HEK293 (cell line): ENCODE measurements around the gene CACNA2D3.

Source experiments
- CTCF ChIA-PET: fragments of 350-600 bp; formaldehyde crosslinking; extraction: SDS; loops from one replicate; lab custom pipeline; 2021; ENCODE audit warnings: antibody characterized with exemption; lab: Yijun Ruan, JAX
- POLR2A ChIA-PET: fragments of 300-600 bp; formaldehyde crosslinking; extraction: SDS; loops from one replicate; lab custom pipeline; 2020; ENCODE audit warnings: antibody characterized with exemption, inconsistent platforms; lab: Yijun Ruan, JAX
- H3K27ac ChIP-seq: fragments of 200-500 bp; sonication (Bioruptor generic); 2 replicates; pipeline ENCODE4 v1.5.1; 2014; ENCODE audit warnings: low read depth, low read length, control low read depth, inconsistent platforms; ENCODE audit errors: extremely low read depth
- H3K36me3 ChIP-seq, 2 experiments: fragments of 200-500 bp in 1 of 2; sonication (Bioruptor generic) in 1 of 2; 1 replicate in 1 of 2; 2 replicates in 1 of 2; pipeline ENCODE4 v1.5.1; 2014 to 2017; ENCODE audit warnings: inconsistent platforms in 2 of 2, low read length in 2 of 2; ENCODE audit not compliant: control insufficient read depth in 2 of 2, insufficient read depth in 1 of 2
- H3K4me1 ChIP-seq: fragments of 200-500 bp; sonication (Bioruptor generic); 2 replicates; pipeline ENCODE4 v1.5.1; 2014; ENCODE audit warnings: mild to moderate bottlenecking, low read length, inconsistent platforms; ENCODE audit not compliant: control insufficient read depth, insufficient read depth
- H3K4me3 ChIP-seq: 2 replicates; pipeline ENCODE4 v1.5.1; 2011; ENCODE audit warnings: low read depth, mild to moderate bottlenecking, control low read depth, low read length, moderate library complexity
- H3K9me3 ChIP-seq: fragments of 200-500 bp; sonication (Bioruptor generic); 2 replicates; pipeline ENCODE4 v1.5.1; 2014; ENCODE audit warnings: low read depth, low read length, inconsistent platforms; ENCODE audit not compliant: control insufficient read depth, insufficient read depth
- BCL11A ChIP-seq: fragments of 450-650 bp; formaldehyde crosslinking; IDR thresholded peaks from 2 replicates; pipeline ENCODE4 v1.5.1; 2016; ENCODE audit warnings: low read depth, missing biosample characterization, missing genetic modification characterization
- ELK4 ChIP-seq: IDR thresholded peaks from 2 replicates; pipeline ENCODE4 v1.6.1; 2011; ENCODE audit warnings: mild to moderate bottlenecking, low read depth, low read length, borderline replicate concordance
- HOXD13 ChIP-seq: sonication (generic); formaldehyde crosslinking; IDR thresholded peaks from 2 replicates; pipeline ENCODE4 v1.8.0; 2022; ENCODE audit warnings: missing genetic modification reagents, borderline replicate concordance
- RBAK ChIP-seq: fragments of 450-650 bp; formaldehyde crosslinking; IDR thresholded peaks from 2 replicates; pipeline ENCODE4 v1.5.1; 2016; ENCODE audit warnings: missing biosample characterization, missing genetic modification characterization
- YY1 ChIP-seq: fragments of 450-650 bp; formaldehyde crosslinking; IDR thresholded peaks from 2 replicates; pipeline ENCODE4 v1.5.1; 2018; ENCODE audit warnings: missing biosample characterization, missing genetic modification characterization
- ZBTB44 ChIP-seq: fragments of 450-650 bp; IDR thresholded peaks from 2 replicates; pipeline ENCODE4 v1.5.1; 2018; ENCODE audit warnings: missing biosample characterization, mild to moderate bottlenecking, missing genetic modification characterization
- ZFP37 ChIP-seq: fragments of 450-650 bp; formaldehyde crosslinking; IDR thresholded peaks from 2 replicates; pipeline ENCODE4 v1.5.1; 2016; ENCODE audit warnings: missing biosample characterization, missing genetic modification characterization
- ZFP69B ChIP-seq: fragments of 450-650 bp; formaldehyde crosslinking; IDR thresholded peaks from 2 replicates; pipeline ENCODE4 v1.5.1; 2016; ENCODE audit warnings: missing biosample characterization, missing genetic modification characterization
- ZNF155 ChIP-seq: fragments of 450-650 bp; formaldehyde crosslinking; IDR thresholded peaks from 2 replicates; pipeline ENCODE4 v1.5.1; 2016; ENCODE audit warnings: missing biosample characterization, missing genetic modification characterization
- ZNF184 ChIP-seq: fragments of 450-650 bp; IDR thresholded peaks from 2 replicates; pipeline ENCODE4 v1.5.1; 2018; ENCODE audit warnings: missing biosample characterization, mild to moderate bottlenecking, missing genetic modification characterization
- ZNF324 ChIP-seq: fragments of 450-650 bp; formaldehyde crosslinking; IDR thresholded peaks from 2 replicates; pipeline ENCODE4 v1.5.1; 2016; ENCODE audit warnings: missing biosample characterization, missing genetic modification characterization
- ZNF37A ChIP-seq: fragments of 450-650 bp; IDR thresholded peaks from 2 replicates; pipeline ENCODE4 v1.5.1; 2018; ENCODE audit warnings: missing biosample characterization, missing genetic modification characterization
- ZNF48 ChIP-seq: fragments of 450-650 bp; formaldehyde crosslinking; IDR thresholded peaks from 2 replicates; pipeline ENCODE4 v1.5.1; 2016; ENCODE audit warnings: missing biosample characterization, missing genetic modification characterization
- ZNF501 ChIP-seq: fragments of 450-650 bp; formaldehyde crosslinking; IDR thresholded peaks from 2 replicates; pipeline ENCODE4 v1.5.1; 2016; ENCODE audit warnings: missing biosample characterization, missing genetic modification characterization
- ZNF548 ChIP-seq: fragments of 450-650 bp; formaldehyde crosslinking; IDR thresholded peaks from 2 replicates; pipeline ENCODE4 v1.5.1; 2016; ENCODE audit warnings: missing biosample characterization, missing genetic modification characterization
- ZNF560 ChIP-seq: fragments of 450-650 bp; formaldehyde crosslinking; IDR thresholded peaks from 2 replicates; pipeline ENCODE4 v1.5.1; 2017; ENCODE audit warnings: missing biosample characterization, missing genetic modification characterization, borderline replicate concordance
- ZNF561 ChIP-seq: fragments of 450-650 bp; IDR thresholded peaks from 2 replicates; pipeline ENCODE4 v1.5.1; 2018; ENCODE audit warnings: missing biosample characterization, missing genetic modification characterization, borderline replicate concordance
- ZNF623 ChIP-seq: fragments of 450-650 bp; formaldehyde crosslinking; IDR thresholded peaks from 2 replicates; pipeline ENCODE4 v1.5.1; 2016; ENCODE audit warnings: missing biosample characterization, missing genetic modification characterization
- ZNF624 ChIP-seq: fragments of 450-650 bp; formaldehyde crosslinking; IDR thresholded peaks from 2 replicates; pipeline ENCODE4 v1.5.1; 2017; ENCODE audit warnings: missing biosample characterization, missing genetic modification characterization
- ZNF629 ChIP-seq: fragments of 450-650 bp; formaldehyde crosslinking; IDR thresholded peaks from 2 replicates; pipeline ENCODE4 v1.5.1; 2017; ENCODE audit warnings: missing biosample characterization, missing genetic modification characterization
- ZNF704 ChIP-seq: fragments of 450-650 bp; formaldehyde crosslinking; IDR thresholded peaks from 2 replicates; pipeline ENCODE4 v1.5.1; 2016; ENCODE audit warnings: missing biosample characterization, missing genetic modification characterization
- ZNF776 ChIP-seq: fragments of 450-650 bp; formaldehyde crosslinking; IDR thresholded peaks from 2 replicates; pipeline ENCODE4 v1.5.0; 2017; ENCODE audit warnings: missing biosample characterization, missing genetic modification characterization, borderline replicate concordance
- ZNF785 ChIP-seq: fragments of 450-650 bp; formaldehyde crosslinking; IDR thresholded peaks from 2 replicates; pipeline ENCODE4 v1.5.1; 2016; ENCODE audit warnings: missing biosample characterization, missing genetic modification characterization
- ZNF792 ChIP-seq: fragments of 450-650 bp; formaldehyde crosslinking; IDR thresholded peaks from 2 replicates; pipeline ENCODE4 v1.5.1; 2016; ENCODE audit warnings: missing biosample characterization, missing genetic modification characterization
- ZSCAN16 ChIP-seq: fragments of 450-650 bp; formaldehyde crosslinking; IDR thresholded peaks from 2 replicates; pipeline ENCODE4 v1.5.1; 2016; ENCODE audit warnings: missing biosample characterization, missing genetic modification characterization
- ZXDB ChIP-seq: fragments of 450-650 bp; formaldehyde crosslinking; IDR thresholded peaks from 2 replicates; pipeline ENCODE4 v1.5.1; 2016; ENCODE audit warnings: missing biosample characterization, missing genetic modification characterization

Gene CACNA2D3

GRCh38 chr3:54659347-54659746 is 537.0 kb downstream of the CACNA2D3 start:
- Histone ChIP-seq H3K9me3 (no peaks in the 10 kb centered on the region), H3K4me3 (no peak overlapping the region), H3K4me1 (no peaks in the 10 kb centered on the region), H3K27ac (no peak overlapping the region), H3K36me3 (no peaks in the 10 kb centered on the region)
- CTCF ChIA-PET, result no interaction called here
- TF ChIP-seq ZNF324 (tag by site-specific recombination), result no peak
- no peak for TF ChIP-seq ZNF776 (tag by site-specific recombination)
- TF ChIP-seq ZNF623 (tag by site-specific recombination), result no peak
- TF ChIP-seq ZNF561 (tag by site-specific recombination), result no peak
- TF ChIP-seq ZNF548 (tag by site-specific recombination), result no peak
- TF ChIP-seq ZNF184 (tag by site-specific recombination), result no peak
- TF ChIP-seq RBAK (tag by site-specific recombination), result no peak
- TF ChIP-seq ZNF704 (tag by site-specific recombination), result no peak
- no peak for TF ChIP-seq HOXD13
- TF ChIP-seq ZNF37A (tag by site-specific recombination), result no peak
- TF ChIP-seq ZNF48 (tag by site-specific recombination), result no peak
- TF ChIP-seq BCL11A (tag by site-specific recombination), result no peak
- no peak for TF ChIP-seq ZNF155 (tag by site-specific recombination)
- no peak for TF ChIP-seq ZBTB44 (tag by site-specific recombination)
- TF ChIP-seq ZFP37 (tag by site-specific recombination), result no peak
- TF ChIP-seq ZSCAN16, result no peak
- POLR2A ChIA-PET, result no interaction called here

- ChIA-PET CTCF (no interaction called here), POLR2A (no interaction called here)
- no peaks in the 10 kb centered on the region for H3K9me3 ChIP-seq
- H3K36me3 ChIP-seq, result no peaks in the 10 kb centered on the region
- no peak overlapping the region for H3K4me3 ChIP-seq
- no peaks in the 10 kb centered on the region for H3K4me1 ChIP-seq
- TF ChIP-seq ELK4 (no peak), ZBTB44 (tag by site-specific recombination) (no peak), ZNF785 (tag by site-specific recombination) (no peak), ZNF501 (tag by site-specific recombination) (no peak), ZNF624 (no peak), YY1 (tag by site-specific recombination) (no peak), ZNF792 (no peak), ZFP69B (tag by site-specific recombination) (no peak), ZNF560 (tag by site-specific recombination) (no peak), ZNF629 (no peak), ZXDB (tag by site-specific recombination) (no peak)
- no peak overlapping the region for H3K27ac ChIP-seq
Observed at GRCh38 chr3:54660714-54661132, 538.4 kb downstream of the CACNA2D3 start.
